GM18870 (cell line): ENCODE results near the gene PLXNA2.

Experiments
- ATAC-seq: cut with Tn5 transposase; IDR thresholded peaks from one replicate; pipeline ENCODE4 v1.9.1; 2021; ENCODE audit warnings: moderate library complexity; ENCODE audit not compliant: unreplicated experiment

Gene PLXNA2

DNA sequence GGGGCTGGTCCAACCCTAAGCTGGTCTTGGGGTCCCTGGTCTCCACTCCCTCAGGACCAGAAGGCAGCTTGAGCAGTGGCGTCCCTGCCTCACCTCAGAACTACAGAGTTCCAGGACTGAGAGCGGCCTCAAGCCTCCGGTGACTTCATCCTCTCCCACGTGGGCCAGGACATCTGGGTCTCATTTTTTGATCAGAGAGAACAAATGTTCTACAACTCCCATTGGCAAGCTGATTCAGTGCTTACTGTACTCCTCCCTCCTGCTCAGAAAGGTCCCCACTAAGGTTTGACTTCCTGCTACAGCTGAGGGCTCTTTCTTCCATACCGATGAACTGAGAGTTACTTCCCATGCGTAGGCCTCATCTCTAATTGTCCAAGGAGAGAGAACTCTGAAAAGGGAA, 78.5 kb downstream of the PLXNA2 start:
- no peak for ATAC-seq

DNA sequence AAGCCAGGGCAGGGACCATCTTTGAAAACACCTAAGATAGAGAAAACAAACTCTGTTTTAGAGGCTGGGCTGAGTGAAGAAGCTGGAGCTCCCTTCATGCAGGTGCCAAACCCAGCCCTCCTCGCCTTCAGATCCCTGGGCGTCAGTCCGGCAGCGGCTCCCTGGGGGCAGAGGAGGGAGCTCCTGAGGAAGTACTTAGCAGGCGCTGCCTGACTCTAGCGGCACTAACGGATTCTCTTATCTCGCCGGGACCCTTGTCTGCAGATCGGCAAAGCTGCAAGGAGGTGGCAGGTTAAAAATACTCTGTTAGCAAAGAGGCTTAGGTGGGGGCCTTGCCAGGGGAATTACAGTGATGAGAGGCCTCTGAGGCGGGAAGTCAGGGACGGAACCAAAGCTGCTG, 79.6 kb downstream of the PLXNA2 start:
- no peak for ATAC-seq

DNA sequence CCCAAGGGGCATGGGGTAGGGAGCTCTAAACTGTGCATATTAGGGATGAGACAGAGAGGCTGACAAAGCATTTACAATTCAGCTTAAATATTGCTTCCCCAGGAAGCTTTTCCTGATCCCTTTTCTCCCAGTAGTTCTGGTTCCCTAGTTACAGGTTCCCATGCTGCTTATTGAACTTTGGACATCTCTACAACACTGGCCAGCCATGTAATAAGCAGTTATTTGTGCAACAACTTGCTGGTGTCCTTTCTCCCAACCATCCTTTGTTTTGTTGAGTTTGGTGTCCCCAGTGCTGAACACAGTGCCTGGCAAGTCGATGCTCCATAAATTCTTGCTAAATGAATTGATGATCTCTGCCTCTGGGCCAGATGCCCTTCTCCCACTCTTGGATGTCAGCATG, 80.6 kb downstream of the PLXNA2 start:
- no peak for ATAC-seq

DNA sequence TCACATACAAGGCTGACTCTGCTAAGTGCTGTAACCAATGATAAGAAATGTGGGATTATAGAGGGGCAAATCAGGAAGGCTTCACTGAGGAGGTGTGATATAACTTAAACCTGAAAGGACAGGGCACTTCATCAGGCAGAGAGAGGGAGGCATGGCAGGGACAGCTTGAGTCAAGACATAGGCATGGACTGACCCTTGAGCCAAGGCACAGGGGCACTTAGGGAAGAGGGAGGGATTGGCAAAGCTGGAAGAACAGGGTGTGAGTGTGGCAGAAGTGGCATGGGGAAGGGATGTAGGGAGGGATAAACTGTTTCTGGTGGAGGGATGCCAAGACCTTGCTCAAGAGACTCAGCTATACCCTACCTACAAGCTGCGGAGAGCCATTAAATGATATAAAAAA, 81.3 kb downstream of the PLXNA2 start:
- no peak for ATAC-seq

DNA sequence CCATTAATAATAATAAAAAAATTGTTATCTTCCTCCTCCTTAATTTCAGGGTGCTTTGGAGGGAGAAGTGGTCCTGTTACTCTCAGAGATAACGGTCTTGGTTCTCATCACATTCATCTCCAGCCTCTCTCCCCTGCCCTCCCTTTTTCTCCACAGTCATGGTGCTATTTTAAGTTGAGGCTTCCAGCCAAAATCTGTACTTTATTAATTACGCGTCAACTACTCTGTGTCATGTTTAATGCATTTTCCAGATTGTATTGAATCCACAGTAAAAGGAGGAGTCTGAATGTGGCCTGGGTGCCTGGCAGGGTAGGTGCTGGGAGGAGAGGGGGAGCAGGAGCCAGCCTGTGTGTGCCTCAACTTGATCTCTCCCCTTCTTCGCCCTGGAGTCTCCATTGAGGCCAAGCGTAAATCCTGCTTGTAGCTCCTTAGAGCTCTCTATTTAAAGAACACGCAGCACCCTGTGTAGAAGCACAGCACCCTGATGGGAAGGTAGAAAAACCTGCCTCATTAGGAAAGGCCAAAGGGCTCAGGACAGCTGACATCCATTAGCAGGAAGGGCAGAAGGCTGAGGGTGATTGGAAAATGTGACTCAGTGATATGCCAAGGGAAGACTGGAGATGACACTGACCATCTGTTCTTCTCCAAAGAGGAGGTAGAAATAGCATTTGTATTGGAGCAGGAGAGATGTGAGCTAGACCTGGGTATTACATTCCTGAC, 82.4 kb downstream of the PLXNA2 start:
- ATAC-seq = no peak

DNA sequence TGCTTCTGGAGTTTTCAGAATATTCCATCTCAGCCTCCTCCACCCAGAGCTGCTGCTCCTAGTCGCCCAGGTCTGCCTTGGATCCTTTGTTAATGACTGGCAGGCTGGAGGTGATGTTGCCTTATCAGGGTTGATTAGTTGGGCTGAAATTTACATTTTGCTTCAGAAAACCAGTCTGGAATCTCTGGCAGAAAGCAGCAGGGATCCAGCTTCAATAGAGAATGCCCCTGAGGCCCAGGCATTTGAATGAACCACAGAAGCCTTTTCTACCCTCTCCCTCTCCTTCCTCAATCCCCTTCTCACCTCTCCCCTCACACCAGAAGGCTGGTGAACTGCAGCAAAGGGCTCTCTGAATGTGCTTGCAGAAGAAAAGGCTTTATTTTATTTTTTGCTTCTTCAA, 83.2 kb downstream of the PLXNA2 start:
- ATAC-seq = no peak

DNA sequence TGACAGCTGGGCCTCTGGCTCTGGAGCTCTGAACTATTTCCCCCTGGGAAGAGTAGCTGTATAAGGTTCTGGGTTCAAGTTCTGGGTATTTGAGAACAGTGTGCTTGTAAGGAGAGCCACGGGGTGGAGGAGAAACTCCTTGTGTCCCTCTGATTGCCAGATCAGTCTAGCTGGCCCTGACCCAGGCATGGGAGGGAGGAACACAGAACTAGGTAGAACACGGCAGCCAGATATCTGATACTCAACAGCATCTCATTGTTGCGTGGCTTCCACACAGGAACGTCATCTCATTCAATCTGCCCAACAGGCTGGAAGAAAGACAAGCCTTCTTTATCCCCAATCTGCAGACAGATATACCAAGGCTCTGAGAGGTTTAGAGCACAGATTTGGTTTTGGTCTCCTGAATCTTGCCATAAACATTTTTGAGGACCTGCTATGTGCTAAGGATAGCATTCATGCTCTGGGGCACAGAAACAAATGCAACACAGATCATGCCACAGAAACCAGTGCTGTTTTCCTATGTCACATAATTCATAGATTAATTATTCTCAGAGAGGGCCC, 83.8 kb downstream of the PLXNA2 start:
- no peak for ATAC-seq

DNA sequence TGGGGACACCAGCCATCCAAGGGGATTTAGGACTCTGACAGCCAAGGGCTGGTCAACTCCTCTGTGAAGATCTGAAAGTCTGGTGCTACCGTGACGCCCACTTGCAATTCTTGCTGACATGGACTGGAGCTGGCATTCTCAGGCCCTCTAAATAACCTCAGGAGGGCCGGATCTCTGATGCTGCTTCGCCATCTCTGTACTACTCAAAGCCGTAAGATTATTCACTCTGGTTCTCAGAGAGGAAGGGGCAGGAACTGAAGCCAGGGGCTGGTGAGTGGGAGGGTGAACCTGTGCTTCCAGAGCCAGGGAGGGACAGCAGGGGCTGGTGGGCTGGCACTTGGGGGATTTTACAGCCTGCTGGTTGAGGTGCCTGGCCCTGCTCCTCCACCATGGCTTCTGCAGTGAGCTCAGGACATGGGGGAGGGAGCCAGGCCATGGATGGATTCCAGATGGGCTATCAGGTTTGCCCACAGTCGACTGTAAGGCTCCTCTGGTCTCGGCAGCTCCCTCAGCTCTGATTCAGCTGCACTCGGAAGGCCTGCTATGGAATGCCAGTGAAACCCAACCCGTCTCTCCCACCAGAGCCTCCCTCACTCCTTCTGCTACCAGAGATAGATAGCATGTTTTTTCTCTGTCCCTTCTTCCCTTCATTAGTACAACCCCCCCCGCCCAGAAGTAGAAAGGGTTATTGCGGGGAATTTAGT, 84.5 kb downstream of the PLXNA2 start:
- ATAC-seq = no peak

DNA sequence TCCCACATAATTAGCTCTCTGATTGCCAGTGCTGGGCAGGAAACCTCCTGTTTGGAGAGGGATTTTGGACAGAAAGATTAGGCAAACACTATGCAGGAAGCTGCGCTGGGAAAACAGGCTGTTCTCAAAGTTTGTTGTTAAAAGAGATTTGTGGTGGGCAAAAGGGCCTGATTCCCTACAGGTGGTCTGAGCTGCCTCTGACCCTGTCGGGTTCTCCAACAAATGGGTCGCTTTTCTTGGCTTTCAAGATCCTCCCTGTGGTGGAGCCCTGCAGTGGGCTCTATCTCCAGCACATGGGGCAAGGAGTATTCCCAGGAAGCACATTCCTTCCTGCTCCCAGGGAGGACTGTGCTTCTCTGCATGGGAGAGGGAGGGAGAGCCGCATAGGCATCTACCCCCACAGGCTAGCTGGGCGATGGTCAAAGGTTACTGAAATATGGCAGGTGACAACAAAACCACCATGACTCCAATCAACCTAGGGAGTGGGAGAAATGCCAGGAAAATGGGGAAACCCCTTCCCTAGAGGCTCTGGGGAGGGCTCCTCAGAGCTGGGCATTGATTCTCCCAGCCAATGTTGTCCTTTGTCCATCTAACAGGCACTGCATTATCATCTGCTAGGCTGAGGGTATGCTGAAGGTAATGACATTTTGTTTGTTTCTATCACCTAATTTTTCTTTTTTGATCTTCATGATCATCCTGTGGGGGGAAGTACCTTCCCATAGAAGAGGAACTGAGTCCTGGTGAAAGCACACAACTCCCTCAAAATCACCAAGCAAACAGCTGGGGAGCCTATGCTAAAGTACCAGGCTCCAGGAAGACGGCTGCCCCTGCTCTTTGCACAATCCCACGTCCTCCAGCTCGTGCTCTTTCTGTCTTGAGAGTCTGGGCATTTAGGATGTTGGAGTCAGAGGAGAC, 85.3 kb downstream of the PLXNA2 start:
- ATAC-seq = no peak

DNA sequence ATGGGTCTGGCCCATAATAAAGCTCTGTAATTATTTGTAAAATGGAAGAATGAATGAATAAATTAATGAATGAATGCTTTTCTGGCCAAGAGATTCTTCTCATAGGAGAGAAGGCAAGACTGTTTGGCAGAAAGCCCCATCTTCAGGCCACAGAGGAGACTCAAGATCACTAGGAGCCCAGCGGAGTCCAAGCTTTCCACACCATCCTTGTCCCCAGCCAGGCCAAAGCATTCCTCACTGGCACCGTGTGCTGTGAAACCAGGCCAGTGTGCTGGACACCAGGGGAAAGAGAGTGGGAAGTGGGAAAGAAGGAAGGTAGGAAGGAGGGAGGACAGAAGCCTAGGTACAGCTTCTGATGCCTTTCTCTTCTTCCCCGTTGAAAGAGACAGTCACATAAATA, 86.4 kb downstream of the PLXNA2 start:
- ATAC-seq = no peak

DNA sequence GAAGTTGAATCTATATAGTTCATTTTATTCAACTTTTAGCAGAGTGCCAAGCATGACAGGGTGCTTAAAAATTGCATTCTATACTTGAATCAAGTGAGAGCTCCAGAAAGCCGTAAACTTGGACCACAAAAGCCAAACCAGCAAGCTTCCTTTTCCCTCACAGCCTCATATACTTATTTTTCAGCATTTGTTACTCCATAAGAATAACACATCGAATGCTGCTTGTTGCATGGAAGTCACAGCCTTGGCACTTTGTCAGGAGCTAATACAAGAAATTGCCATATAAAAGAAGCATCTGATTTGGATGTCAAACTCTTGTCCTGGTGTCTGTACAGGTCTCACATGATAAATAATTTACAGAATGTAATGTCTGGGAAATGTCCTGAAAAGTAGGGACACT, 87.4 kb downstream of the PLXNA2 start:
- ATAC-seq = no peak

DNA sequence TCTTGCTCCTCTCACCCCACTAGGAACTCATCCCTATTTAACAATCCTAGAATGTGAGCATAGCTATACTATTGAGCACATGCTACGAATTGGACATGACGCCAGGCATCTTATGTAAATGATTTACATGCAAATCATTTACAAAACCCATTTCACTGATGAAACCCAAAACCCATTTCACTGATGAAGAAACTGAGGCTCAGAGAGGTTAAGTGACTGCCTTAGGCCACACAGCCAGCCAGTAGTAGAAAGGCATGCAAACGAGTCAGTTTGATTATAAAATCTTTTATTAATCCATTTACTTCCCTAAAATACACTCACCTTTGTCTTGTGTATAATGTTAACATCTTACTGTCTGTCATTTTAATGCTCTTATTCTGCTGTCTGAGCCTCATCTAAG, 87.9 kb downstream of the PLXNA2 start:
- ATAC-seq = no peak

DNA sequence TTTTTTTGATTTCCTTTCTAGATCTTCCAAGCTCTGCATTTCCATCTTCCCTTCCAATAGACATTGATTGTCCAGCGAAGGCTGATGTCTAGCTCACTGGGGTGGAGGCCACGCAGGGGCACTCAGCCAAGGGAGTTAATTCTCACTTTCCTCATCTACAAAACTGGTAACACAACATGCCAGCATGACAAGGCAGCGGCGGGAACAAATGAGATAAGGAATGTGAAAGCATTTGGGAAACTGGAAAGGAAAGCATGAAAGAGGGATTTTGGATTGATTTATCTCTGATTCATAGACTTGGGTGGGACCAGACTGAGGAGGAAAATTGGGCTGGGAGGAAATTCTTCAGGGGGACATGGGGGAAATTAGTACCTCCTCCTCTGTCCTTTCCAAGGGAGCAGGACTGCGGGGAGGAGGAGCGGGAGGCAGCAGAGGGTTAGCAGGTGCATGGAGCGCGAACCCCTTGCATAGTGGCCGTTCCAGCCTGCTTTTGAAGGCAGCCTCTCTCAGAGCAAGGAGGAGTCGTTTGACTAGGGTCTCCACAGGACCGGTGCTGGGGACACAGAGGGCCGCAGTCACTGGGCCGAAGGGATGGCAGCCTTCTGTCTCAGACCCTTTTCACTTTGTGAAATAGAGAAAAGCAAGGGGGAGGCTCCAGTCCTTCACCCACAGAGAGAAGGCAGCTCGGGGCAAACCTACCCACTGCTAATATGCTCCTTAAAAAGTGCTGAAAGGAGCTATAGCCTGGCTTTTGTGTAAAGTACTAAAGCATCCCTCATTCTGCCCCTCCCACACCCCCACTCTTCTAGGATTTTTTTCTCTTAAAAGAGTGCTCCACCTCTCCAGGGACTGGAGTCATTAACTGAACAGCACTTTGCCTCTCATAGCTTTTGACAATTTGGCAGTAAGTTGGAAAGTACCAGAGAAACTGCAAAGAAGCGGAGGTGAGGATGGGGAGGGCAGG, 89.2 kb downstream of the PLXNA2 start:
- no peak for ATAC-seq

DNA sequence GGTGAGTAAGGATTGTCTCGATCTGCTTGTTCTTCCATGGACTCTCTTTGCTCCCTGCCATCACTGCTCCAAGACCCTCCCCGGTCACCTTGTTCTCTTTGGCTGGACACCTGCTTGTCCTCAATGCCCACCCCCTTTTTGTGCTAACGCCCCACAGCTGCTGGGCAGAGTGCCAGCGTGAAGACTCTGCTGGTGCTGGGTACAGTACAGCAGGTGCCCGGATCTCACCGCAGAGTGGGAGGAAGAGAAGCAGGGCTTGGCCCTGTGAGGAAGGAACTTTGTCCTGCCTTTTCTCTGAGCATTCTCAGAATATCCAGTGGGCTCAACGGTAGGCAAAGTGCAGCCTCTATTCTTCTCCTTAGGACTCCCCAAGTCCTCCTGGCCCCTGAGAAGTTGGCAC, 90.1 kb downstream of the PLXNA2 start:
- ATAC-seq = no peak

DNA sequence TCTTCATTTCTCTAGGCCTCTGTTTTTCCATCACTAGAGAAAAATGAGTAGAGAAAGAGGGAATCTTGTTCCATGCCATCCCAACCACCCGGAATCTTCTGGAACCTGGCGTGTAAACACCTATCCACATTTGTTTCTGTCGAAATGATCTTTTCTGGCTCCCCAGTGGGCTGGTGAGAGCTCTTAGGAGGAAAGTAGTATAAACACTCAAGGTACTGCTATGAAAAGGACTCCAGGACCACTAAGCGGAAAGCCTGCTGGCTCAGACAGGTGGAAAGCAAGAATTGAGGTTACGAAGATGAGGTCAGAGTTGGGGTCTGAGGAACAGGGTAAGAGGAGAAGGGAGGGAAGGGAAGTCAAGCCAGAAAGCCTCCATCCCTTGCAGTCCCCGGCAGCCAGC, 90.8 kb downstream of the PLXNA2 start:
- ATAC-seq = no peak

DNA sequence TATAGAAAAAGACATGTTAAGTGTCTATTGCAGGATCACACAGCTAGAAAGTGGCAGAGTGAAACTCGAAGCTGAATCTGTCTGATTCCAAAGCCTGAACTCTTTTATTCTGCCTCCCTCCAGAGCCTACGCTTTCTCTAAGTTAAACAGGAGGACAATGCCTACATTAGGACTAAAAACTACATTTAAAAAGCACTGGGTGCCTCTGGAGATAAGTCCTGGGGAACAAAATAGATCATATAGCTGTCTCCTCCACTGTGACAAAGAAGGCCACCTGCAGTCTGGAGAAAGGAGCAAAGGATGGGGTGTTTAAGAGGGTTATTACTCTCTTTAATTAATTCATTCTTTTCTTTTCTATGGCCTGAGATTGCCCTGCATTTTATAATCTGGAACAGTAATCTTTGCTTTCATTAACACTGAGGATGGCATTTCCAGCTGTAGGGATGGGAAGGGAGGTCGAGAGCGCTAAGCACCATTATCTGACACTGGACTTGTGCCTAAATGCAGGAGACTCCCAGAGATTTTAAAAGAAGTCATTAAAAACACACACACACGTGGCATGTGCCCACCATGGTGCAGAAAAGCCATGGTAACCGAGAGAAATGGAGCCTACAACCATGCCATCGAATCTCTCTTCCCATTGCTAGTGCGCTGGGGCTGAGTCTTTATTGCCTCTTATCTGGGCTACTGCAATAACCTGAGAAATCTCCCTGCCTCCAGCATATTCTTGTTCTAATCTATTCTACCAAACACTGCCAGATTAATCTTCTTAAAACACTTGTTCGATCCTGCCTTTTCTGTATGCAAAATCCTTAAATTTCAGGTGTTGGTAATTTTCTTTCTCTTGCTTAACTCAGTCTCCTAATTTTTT, 92.2 kb downstream of the PLXNA2 start:
- ATAC-seq = no peak

DNA sequence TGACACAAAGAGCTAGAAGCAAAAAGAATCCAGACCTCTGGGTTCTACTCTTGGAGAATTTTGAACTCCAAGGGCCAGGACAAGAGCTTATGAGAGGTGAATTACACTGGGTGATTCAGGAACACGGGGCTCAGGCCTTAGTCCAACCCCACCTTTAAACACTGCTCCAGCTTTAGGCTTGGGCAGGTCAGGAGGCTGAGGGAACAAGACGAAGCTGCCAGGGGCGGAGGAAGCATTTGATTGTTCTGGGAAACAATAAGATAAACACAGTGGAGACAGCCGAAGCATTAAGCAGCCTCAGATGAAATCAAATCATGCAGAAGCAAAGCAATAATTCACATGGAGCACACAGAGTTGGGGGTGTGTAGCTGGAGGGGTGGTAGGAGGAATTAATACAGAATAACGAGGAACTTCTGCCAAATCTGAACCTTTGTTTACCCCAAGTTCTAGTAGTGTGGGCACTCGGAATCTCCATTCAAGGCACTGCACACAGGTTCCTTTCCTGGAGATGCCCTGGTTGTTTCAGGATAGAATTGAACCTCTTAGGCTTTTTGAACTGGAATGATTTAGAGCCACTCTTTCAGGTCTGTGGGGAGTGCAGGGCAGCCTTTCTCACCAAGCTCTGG, 93.2 kb downstream of the PLXNA2 start:
- no peak for ATAC-seq

DNA sequence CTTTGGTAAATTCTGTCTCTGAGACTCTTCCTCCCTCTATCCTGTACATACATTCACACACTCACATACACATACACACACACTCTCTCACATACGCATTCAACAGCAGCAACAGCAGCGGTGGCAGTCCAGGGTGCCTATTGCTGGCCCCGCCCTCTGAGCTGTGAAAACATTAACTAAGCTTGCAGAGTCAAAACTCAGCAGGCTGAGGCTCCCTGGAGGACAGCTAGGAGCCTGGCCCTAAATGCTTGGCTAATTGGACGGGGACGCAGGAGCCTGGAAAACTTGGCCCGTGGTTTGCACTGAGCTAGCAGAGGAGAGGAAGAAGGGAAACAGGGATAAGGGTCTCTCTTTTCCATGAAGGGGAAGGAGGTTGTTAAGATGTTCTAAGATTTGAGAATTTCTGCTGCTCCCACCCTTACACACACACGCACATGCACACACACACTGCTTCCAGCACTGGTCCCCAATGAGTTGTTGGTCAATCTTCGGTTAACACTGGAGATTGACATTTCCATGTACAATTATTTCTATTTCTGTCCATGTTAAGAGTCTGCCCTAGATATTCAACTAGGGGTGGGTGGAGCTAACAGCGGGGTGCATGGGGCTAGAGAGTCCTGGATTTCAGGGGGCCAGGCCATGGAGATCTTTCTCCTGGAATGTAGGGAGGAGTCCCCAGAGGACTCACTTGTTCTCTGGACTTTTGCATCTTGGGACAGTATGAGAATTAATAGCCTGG, 94.2 kb downstream of the PLXNA2 start:
- no peak for ATAC-seq
